Esophagus (tissue), 2 donors: ENCODE results near the gene UBR2. TPM values are rescaled to one million over a fixed set of nuclear protein-coding genes. Genes with fewer than 3 reads are reported as not detected.

Experiments
- H3K27ac ChIP-seq, 2 donors: one replicate each; pipeline ENCODE4 v1.5.1; 2013; ENCODE audit warnings: low read depth in 2 of 2, mild to moderate bottlenecking in 2 of 2, inconsistent platforms in 1 of 2, low read length in 1 of 2, moderate library complexity in 1 of 2
- H3K27me3 ChIP-seq, 2 donors: one replicate each; pipeline ENCODE4 v1.6.1; 2013; ENCODE audit warnings: low read length in 2 of 2, control low read depth in 1 of 2, mild to moderate bottlenecking in 1 of 2; ENCODE audit not compliant: insufficient read depth in 2 of 2, control insufficient read depth in 1 of 2
- H3K36me3 ChIP-seq, 2 donors: one replicate each; pipeline ENCODE4 v1.6.1; 2013; ENCODE audit warnings: low read length in 1 of 2; ENCODE audit not compliant: control insufficient read depth in 2 of 2, insufficient read depth in 2 of 2
- H3K4me1 ChIP-seq, 2 donors: one replicate each; pipeline ENCODE4 v1.6.1; 2013; ENCODE audit warnings: low read length in 1 of 2; ENCODE audit not compliant: control insufficient read depth in 2 of 2, insufficient read depth in 2 of 2
- H3K4me3 ChIP-seq, 2 donors: one replicate each; pipeline ENCODE4 v1.5.1; 2013; ENCODE audit warnings: low read length in 2 of 2, mild to moderate bottlenecking in 2 of 2, low read depth in 1 of 2, moderate library complexity in 1 of 2
- H3K9me3 ChIP-seq, 2 donors: one replicate each; pipeline ENCODE4 v1.6.1; 2013; ENCODE audit warnings: mild to moderate bottlenecking in 2 of 2, low read depth in 1 of 2, low read length in 1 of 2, moderate library complexity in 1 of 2; ENCODE audit not compliant: control insufficient read depth in 2 of 2, insufficient read depth in 1 of 2
- WGBS, 2 donors: extraction: QIAGEN DNeasy Blood & Tissue Kit; methylation state at CpG; one replicate each; pipeline ENCODE4 v1.1.7; 2013; 5-methylcytosine and 5-hydroxymethylcytosine counted together
- polyA plus RNA-seq, 2 donors: library from polyadenylated mRNA; stranded (reverse); fragments of 200-250 nt; gene quantifications; one replicate each; pipeline ENCODE4 v1.2.3, GENCODE V29; 2013
- donor health status: healthy with polysubstance abuse.
- donor health status: Bipolar disorder and iron deficiency.

UBR2 gene
- polyA plus RNA-seq = 1 to 10 TPM; 5.5 to 7.7 TPM

- H3K27me3 ChIP-seq = no peaks in the 10 kb centered on the region
- no peaks in the 10 kb centered on the region for H3K9me3 ChIP-seq
- whole genome bisulfite sequencing, 2 donors = 0 to 1% methylated on average over 50 of the region's 50 CpGs
- H3K27ac ChIP-seq = peak within 1 kb of the TSS; percentile 93 to 98
- H3K4me1 ChIP-seq = no peaks in the 10 kb centered on the region
- H3K4me3 ChIP-seq = peak within 1 kb of the TSS; percentile 79 to 80
- H3K36me3 ChIP-seq = no peaks in the 10 kb centered on the region
Observed at GRCh38 chr6:42563697-42564505, at the start of gene UBR2. Gene UBR2 (plus strand): TSS chr6:42564029. CDS start chr6:42564320, 291 bp downstream.

GRCh38 chr6:42514745-42515144, 49.1 kb upstream of the UBR2 start:
- Histone ChIP-seq H3K36me3 (no peaks in the 10 kb centered on the region), H3K4me1 (no peaks in the 10 kb centered on the region), H3K9me3 (peaks cover 0 to under 1% of the 10 kb centered on the region in 2 donors), H3K27me3 (peaks cover 2 to 12% of the 10 kb centered on the region in 2 donors), H3K4me3 (no peak overlapping the region), H3K27ac (no peak overlapping the region)
- WGBS, 2 donors = 93 to 99% methylated on average over 1 of the region's 1 CpG

DNA sequence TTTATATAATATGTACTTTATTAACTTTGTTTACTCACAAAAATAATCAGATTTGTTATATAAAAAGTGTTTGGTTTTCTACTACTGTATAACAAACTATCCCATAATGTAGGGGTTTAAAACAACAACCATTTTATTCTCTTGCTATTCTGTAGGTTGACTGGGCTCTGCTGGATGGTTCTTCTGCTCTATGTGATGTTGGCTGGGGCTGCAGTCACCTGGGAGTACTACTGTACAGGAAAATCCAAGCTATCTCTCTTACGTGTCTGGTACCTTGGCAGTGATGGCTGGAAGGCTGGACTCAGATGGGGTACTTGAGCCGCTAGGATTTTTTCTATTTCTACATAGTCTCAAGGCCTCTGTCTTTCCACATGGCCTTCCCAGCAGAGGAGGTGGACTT, 44.0 kb upstream of the UBR2 start:
- Histone ChIP-seq H3K4me1 (peaks cover 0 to 4% of the 10 kb centered on the region in 2 donors), H3K36me3 (no peaks in the 10 kb centered on the region), H3K27me3 (peaks cover 2 to 8% of the 10 kb centered on the region in 2 donors), H3K4me3 (no peak overlapping the region), H3K9me3 (peaks cover 0 to 2% of the 10 kb centered on the region in 2 donors), H3K27ac (no peak overlapping the region)
- 95 to 97% methylated on average over 2 of the region's 2 CpGs for WGBS, 2 donors

- WGBS, 2 donors = 36 to 45% methylated on average over 6 of the region's 6 CpGs
- H3K4me3 ChIP-seq = no peak overlapping the region
- H3K27ac ChIP-seq = peak overlapping the region; percentile 4 to 47
- H3K36me3 ChIP-seq = no peaks in the 10 kb centered on the region
- peaks cover 2 to 3% of the 10 kb centered on the region in 2 donors for H3K27me3 ChIP-seq
- peaks cover 0 to 2% of the 10 kb centered on the region in 2 donors for H3K9me3 ChIP-seq
- peaks cover 0 to 4% of the 10 kb centered on the region in 2 donors for H3K4me1 ChIP-seq
Observed at GRCh38 chr6:42520786-42521607, 42.8 kb upstream of the UBR2 start.

DNA sequence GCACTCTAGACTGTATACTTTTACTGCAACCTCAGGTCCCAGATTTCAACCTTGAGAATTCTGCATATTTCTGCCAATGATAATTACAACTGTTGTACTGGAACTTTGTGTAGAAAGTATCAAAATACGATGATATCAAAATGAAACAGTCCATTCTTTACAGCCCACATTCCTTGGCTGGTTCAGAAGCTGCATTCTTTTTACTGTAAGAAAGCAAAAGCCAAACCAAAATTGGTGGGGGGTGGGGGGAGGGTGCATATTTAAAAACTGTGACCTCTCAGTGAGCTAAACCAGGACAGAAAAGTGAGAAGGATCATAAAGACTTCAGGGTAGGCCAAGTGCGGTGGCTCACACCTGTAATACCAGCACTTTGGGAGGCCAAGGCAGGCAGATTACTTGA, 41.8 kb upstream of the UBR2 start:
- H3K9me3 ChIP-seq = peaks cover 0 to 2% of the 10 kb centered on the region in 2 donors
- H3K4me1 ChIP-seq = peaks cover 0 to 4% of the 10 kb centered on the region in 2 donors
- no peak overlapping the region for H3K27ac ChIP-seq
- no peaks in the 10 kb centered on the region for H3K36me3 ChIP-seq
- H3K27me3 ChIP-seq = peaks cover 2 to 3% of the 10 kb centered on the region in 2 donors
- no peak overlapping the region for H3K4me3 ChIP-seq
- WGBS, 2 donors = 83 to 91% methylated on average over 2 of the region's 2 CpGs

DNA sequence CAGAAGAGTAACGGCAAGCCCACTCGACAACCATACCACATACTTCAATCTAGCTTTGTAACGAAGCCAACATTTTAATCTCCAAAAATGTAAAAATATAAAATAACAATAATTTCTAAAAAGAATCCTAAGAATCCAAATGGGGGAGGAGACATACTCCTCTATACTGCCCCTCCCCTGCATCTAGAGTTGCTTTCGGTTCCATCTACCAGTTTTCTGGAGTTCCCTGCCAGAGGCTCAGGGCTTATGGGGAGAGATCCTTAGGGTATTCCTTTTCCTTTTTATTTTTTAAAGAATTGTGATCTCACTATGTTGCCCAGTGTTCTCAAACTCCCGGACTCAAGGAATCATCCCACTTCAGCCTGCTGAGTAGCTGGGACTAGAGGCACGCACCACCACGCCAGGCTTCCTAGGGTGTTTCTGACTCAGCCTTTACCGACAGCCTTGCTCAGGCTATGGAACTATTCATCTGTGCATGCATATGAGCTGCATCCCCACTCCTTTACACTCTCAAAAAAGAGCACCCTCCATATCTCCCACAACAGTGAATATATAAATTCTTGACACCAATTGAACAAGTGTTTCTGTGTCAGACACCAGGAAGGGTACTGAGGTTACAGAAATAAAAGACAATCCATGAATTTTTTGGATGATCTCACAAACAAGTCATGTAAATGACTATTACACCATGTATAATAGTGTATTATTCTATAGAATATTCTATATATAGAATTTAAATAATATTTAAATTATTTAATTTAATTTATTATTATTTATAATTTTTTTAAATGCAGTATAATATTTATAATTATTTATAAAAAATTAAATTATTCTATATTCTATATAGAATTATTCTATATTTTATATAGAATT, 40.7 kb upstream of the UBR2 start:
- H3K9me3 ChIP-seq = peaks cover 0 to 2% of the 10 kb centered on the region in 2 donors
- H3K36me3 ChIP-seq = no peaks in the 10 kb centered on the region
- no peak overlapping the region for H3K4me3 ChIP-seq
- WGBS, 2 donors = 84 to 86% methylated on average over 8 of the region's 8 CpGs
- peaks cover 0 to 2% of the 10 kb centered on the region in 2 donors for H3K27me3 ChIP-seq
- H3K4me1 ChIP-seq = peaks cover 0 to 4% of the 10 kb centered on the region in 2 donors
- H3K27ac ChIP-seq = no peak overlapping the region

- no peak overlapping the region for H3K4me3 ChIP-seq
- 80 to 87% methylated on average over 4 of the region's 4 CpGs for WGBS, 2 donors
- no peaks in the 10 kb centered on the region for H3K36me3 ChIP-seq
- H3K27ac ChIP-seq = no peak overlapping the region
- H3K9me3 ChIP-seq = no peaks in the 10 kb centered on the region
- H3K4me1 ChIP-seq = peaks cover 0 to 4% of the 10 kb centered on the region in 2 donors
- no peaks in the 10 kb centered on the region for H3K27me3 ChIP-seq
Observed at GRCh38 chr6:42525206-42525605, 38.6 kb upstream of the UBR2 start.

- H3K9me3 ChIP-seq = no peaks in the 10 kb centered on the region
- no peaks in the 10 kb centered on the region for H3K4me1 ChIP-seq
- no peaks in the 10 kb centered on the region for H3K36me3 ChIP-seq
- no peak overlapping the region for H3K4me3 ChIP-seq
- no peak overlapping the region for H3K27ac ChIP-seq
- WGBS, 2 donors = 96 to 98% methylated on average over 3 of the region's 3 CpGs
- H3K27me3 ChIP-seq = no peaks in the 10 kb centered on the region
Observed at GRCh38 chr6:42526616-42527015, 37.2 kb upstream of the UBR2 start.

- 97 to 98% methylated on average over 1 of the region's 1 CpG for WGBS, 2 donors
- no peaks in the 10 kb centered on the region for H3K36me3 ChIP-seq
Observed at GRCh38 chr6:42527204-42527603, 36.6 kb upstream of the UBR2 start.

More at GRCh38 chr6:42527204-42527603, 36.6 kb upstream of the UBR2 start:
- Histone ChIP-seq H3K4me1 (no peaks in the 10 kb centered on the region), H3K9me3 (no peaks in the 10 kb centered on the region), H3K27me3 (no peaks in the 10 kb centered on the region), H3K4me3 (no peak overlapping the region), H3K27ac (no peak overlapping the region)
